Mesendoderm (in vitro differentiated cells): ENCODE data around the gene PAX5.
"Not testable (repeated sequence)": the region's sequence is repeated elsewhere in the genome, so short reads cannot be mapped to it uniquely, and the experiment has no call there.

Experiments
- DNase-seq: peaks from one replicate; pipeline ENCODE4 v3.0.0; 2013
- H2AK5ac ChIP-seq: 2 replicates; pipeline ENCODE4 v1.6.1; 2013; ENCODE audit warnings: low read length, inconsistent platforms
- H2BK120ac ChIP-seq: 2 replicates; pipeline ENCODE4 v1.6.1; 2013; ENCODE audit warnings: low read depth, mild to moderate bottlenecking, low read length, moderate library complexity, mixed read lengths
- H2BK15ac ChIP-seq: replicated peaks from 2 replicates; pipeline ENCODE4 v1.6.1; 2013; ENCODE audit warnings: low read depth, mild to moderate bottlenecking, moderate library complexity
- H2BK5ac ChIP-seq: 2 replicates; pipeline ENCODE4 v1.6.1; 2013; ENCODE audit warnings: low read length, inconsistent platforms
- H3K18ac ChIP-seq: 2 replicates; pipeline ENCODE4 v1.6.1; 2013; ENCODE audit warnings: mild to moderate bottlenecking, low read length, mixed read lengths
- H3K23ac ChIP-seq: one replicate; pipeline ENCODE4 v1.6.1; 2013; ENCODE audit warnings: low read length
- H3K27ac ChIP-seq: 2 replicates; pipeline ENCODE4 v1.5.1; 2013; ENCODE audit warnings: low read depth, mild to moderate bottlenecking, inconsistent platforms, low read length, moderate library complexity
- H3K27me3 ChIP-seq: 2 replicates; pipeline ENCODE4 v1.6.1; 2013; ENCODE audit warnings: low read length, control low read depth, mild to moderate bottlenecking, inconsistent platforms; ENCODE audit not compliant: insufficient read depth, poor library complexity
- H3K36me3 ChIP-seq: 2 replicates; pipeline ENCODE4 v1.6.1; 2013; ENCODE audit warnings: low read length, inconsistent platforms; ENCODE audit not compliant: control insufficient read depth, insufficient read depth
- H3K4ac ChIP-seq: one replicate; pipeline ENCODE4 v1.6.1; 2013; ENCODE audit warnings: low read depth, mild to moderate bottlenecking, low read length, moderate library complexity
- H3K4me1 ChIP-seq: 2 replicates; pipeline ENCODE4 v1.6.1; 2013; ENCODE audit warnings: low read depth, low read length, inconsistent platforms; ENCODE audit not compliant: control insufficient read depth
- H3K4me2 ChIP-seq: 2 replicates; pipeline ENCODE4 v1.6.1; 2013; ENCODE audit warnings: low read length
- H3K4me3 ChIP-seq: 2 replicates; pipeline ENCODE4 v1.5.1; 2013; ENCODE audit warnings: mild to moderate bottlenecking, low read length
- H3K56ac ChIP-seq: one replicate; pipeline ENCODE4 v1.6.1; 2013; ENCODE audit warnings: low read length
- H3K79me1 ChIP-seq: 2 replicates; pipeline ENCODE4 v1.6.1; 2013; ENCODE audit warnings: low read length, inconsistent platforms
- H3K79me2 ChIP-seq: 2 replicates; pipeline ENCODE4 v1.6.1; 2013; ENCODE audit warnings: mild to moderate bottlenecking, low read length; ENCODE audit not compliant: control insufficient read depth, insufficient read depth
- H3K9ac ChIP-seq: 2 replicates; pipeline ENCODE4 v1.6.1; 2013; ENCODE audit warnings: low read length, inconsistent platforms
- H4K5ac ChIP-seq: one replicate; pipeline ENCODE4 v1.6.1; 2013; ENCODE audit warnings: low read length
- H4K8ac ChIP-seq: one replicate; pipeline ENCODE4 v1.6.1; 2013; ENCODE audit warnings: low read depth, mild to moderate bottlenecking, control low read depth, low read length, moderate library complexity
- WGBS: extraction: QIAGEN DNeasy Blood & Tissue Kit; methylation state at CpG from one replicate; pipeline ENCODE4 v1.1.7; 2013; ENCODE audit warnings: low lambda C conversion rate, missing lambda C conversion rate; ENCODE audit not compliant: insufficient coverage; ENCODE audit errors: extremely low coverage; 5-methylcytosine and 5-hydroxymethylcytosine counted together

PAX5 gene

DNA sequence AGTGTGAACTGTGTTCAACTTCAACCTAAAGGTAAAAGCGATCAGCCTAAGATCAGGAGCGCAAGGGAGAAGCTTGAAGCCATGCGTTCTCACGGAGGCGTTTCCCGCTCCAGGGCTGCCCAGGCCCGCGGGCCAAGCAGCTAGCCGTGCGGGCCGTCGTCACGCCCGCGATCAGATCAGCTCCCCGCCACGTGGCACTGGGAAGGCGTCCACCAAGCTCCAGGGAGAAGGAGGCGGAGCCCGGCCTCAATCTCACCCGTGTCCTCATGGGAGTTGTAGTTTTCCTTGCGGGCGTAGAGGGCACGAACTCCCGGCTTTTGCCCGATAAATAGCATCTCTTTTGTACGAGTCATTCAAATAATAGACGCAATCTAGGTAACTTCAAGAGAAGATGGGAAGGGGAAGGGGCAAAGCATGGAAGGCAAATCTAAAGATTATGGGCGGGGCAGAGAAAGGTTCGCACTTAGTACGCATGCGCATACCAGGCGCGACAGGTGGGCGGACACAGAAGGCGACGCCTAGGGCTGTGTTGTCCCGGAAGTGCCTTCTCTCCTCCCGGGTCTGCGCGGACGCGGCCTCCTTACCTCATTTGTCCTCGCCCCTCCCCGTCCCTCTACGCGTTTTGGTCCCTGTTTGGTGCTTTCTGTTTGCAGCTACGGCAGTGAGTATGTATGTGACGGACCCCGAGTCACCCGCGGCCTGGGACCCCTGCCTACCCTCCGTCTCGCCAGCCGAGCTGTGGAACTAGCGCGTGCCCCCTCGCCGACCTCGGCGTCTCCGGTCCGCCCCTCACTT lies 45.5 kb upstream of the PAX5 start:
- H2BK120ac ChIP-seq: no peak overlapping the region
- H3K27ac ChIP-seq: no peak overlapping the region
- H3K4me1 ChIP-seq: no peaks in the 10 kb centered on the region
- H4K8ac ChIP-seq: no peak overlapping the region
- H2BK15ac ChIP-seq: no peak overlapping the region
- H3K56ac ChIP-seq: peak overlapping the region; percentile 95
- peak overlapping the region; percentile 60 for H3K4ac ChIP-seq
- H3K4me2 ChIP-seq: peak overlapping the region; percentile 58
- H2BK5ac ChIP-seq: no peak overlapping the region
- H3K18ac ChIP-seq: no peak overlapping the region
- H3K4me3 ChIP-seq: peak overlapping the region; percentile 81
- no CpG with 5 or more reads among the region's 63 CpGs for WGBS
- no peak overlapping the region for H4K5ac ChIP-seq
- H3K23ac ChIP-seq: peak overlapping the region; percentile 29
- H3K36me3 ChIP-seq: no peaks in the 10 kb centered on the region
- peak; percentile 96 for DNase-seq
- H3K27me3 ChIP-seq: no peaks in the 10 kb centered on the region
- no peak overlapping the region for H2AK5ac ChIP-seq
- H3K9ac ChIP-seq: peak overlapping the region; percentile 87
- peaks cover 3% of the 10 kb centered on the region for H3K79me2 ChIP-seq
- H3K79me1 ChIP-seq: peaks cover 3% of the 10 kb centered on the region

DNA sequence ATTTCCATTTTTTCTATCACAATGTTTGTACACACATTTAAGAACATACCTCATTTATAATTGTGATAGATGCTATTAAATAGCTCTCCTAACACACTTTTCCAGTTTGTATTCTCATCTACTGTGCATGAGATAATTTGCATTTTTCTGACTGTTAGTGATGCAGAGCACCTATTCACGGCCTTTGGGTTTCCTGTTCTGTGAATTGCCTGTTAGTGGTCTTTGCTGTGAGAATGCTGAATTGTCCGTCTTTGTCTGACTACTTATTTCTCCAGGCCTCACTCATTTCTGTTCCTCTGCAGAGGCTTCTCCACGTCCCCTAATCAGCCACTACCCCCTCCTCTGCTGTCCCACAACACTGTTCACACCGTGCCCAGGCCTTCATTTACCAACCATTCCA lies 40.7 kb upstream of the PAX5 start:
- DNase-seq, H3K4me2 ChIP-seq, H4K5ac ChIP-seq, H2BK120ac ChIP-seq, H2AK5ac ChIP-seq, H2BK15ac ChIP-seq, H3K27ac ChIP-seq, H3K18ac ChIP-seq, H3K9ac ChIP-seq, H3K79me1 ChIP-seq, H3K27me3 ChIP-seq, H2BK5ac ChIP-seq, H3K4me3 ChIP-seq, H3K4ac ChIP-seq, H3K79me2 ChIP-seq, H4K8ac ChIP-seq, H3K23ac ChIP-seq, H3K36me3 ChIP-seq, H3K4me1 ChIP-seq, H3K56ac ChIP-seq: not testable (repeated sequence)
- no CpG with 5 or more reads among the region's 4 CpGs for WGBS

DNA sequence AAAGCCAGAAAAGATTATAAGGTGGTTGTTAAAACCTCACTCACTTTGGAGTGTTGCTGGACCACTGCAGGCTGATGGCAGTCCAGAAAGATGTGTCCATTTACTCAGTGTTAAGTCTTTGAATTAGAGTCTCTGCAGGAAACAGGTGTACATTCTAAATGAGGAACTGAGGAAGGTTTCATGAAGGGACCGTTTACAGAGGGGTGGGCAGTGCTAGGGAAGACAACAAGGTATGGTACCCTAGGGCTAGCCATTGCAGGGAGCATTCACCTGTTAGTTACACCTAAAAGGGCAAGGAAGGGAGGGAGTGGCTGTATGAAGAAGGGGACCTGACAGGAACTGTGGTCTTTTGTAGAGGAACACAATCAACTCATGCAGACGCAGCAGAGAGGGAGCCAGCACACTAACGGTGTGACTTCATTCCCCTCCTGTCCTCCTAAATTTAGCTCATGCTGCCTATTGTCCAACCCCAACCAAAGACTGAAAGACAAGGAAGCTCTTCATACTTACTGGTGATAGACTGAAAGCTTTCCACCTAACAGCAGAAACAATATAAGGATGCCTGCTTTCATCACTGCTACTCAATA lies 32.2 kb upstream of the PAX5 start:
- no peak overlapping the region for H2BK120ac ChIP-seq
- no peak overlapping the region for H4K8ac ChIP-seq
- no peak overlapping the region for H2BK15ac ChIP-seq
- no peak overlapping the region for H3K18ac ChIP-seq
- no peak overlapping the region for H2AK5ac ChIP-seq
- H3K79me2 ChIP-seq: no peaks in the 10 kb centered on the region
- no peaks in the 10 kb centered on the region for H3K79me1 ChIP-seq
- H3K4me3 ChIP-seq: no peak overlapping the region
- H4K5ac ChIP-seq: no peak overlapping the region
- H3K27ac ChIP-seq: no peak overlapping the region
- H3K4ac ChIP-seq: no peak overlapping the region
- no peak for DNase-seq
- no peaks in the 10 kb centered on the region for H3K27me3 ChIP-seq
- H2BK5ac ChIP-seq: no peak overlapping the region
- no peak overlapping the region for H3K23ac ChIP-seq
- no peaks in the 10 kb centered on the region for H3K4me1 ChIP-seq
- no peak overlapping the region for H3K56ac ChIP-seq
- no peak overlapping the region for H3K4me2 ChIP-seq
- H3K36me3 ChIP-seq: no peaks in the 10 kb centered on the region
- H3K9ac ChIP-seq: no peak overlapping the region
- no CpG with 5 or more reads among the region's 3 CpGs for WGBS

GRCh38 chr9:37062336-37062735 lies 28.3 kb upstream of the PAX5 start:
- Histone ChIP-seq H3K23ac (no peak overlapping the region), H2AK5ac (no peak overlapping the region), H2BK120ac (no peak overlapping the region), H3K9ac (no peak overlapping the region), H2BK5ac (no peak overlapping the region), H3K18ac (no peak overlapping the region), H2BK15ac (no peak overlapping the region), H3K27me3 (no peaks in the 10 kb centered on the region), H3K4me1 (no peaks in the 10 kb centered on the region), H3K79me2 (no peaks in the 10 kb centered on the region), H3K36me3 (no peaks in the 10 kb centered on the region), H3K4me2 (no peak overlapping the region), H3K56ac (no peak overlapping the region), H4K8ac (no peak overlapping the region), H3K27ac (no peak overlapping the region), H3K4me3 (no peak overlapping the region), H3K4ac (no peak overlapping the region), H3K79me1 (no peaks in the 10 kb centered on the region), H4K5ac (no peak overlapping the region)
- no CpG with 5 or more reads among the region's 4 CpGs for WGBS
- DNase-seq: no peak

DNA sequence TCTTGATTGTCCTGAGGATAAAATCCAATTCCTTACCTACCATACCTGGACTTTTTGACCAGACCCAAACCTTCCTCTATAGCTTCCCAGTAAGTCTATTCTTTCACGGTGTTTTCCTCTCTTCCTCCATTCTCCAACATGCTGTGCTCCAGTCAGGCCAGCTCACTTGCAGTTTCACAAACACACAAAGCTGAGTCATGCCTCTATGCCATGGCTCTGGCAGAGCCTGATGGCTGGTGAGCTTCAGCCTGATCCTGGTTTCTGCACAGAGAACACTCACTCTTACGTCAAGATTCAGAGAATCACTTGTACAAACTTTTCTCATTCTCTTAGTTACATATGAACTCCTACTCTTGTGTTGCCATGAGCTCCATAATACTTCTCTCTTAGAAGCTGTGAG lies 27.7 kb upstream of the PAX5 start:
- no peak overlapping the region for H3K56ac ChIP-seq
- H3K4me1 ChIP-seq: no peaks in the 10 kb centered on the region
- H3K27me3 ChIP-seq: no peaks in the 10 kb centered on the region
- no CpG with 5 or more reads among the region's 2 CpGs for WGBS
- H3K9ac ChIP-seq: no peak overlapping the region
- no peak overlapping the region for H2AK5ac ChIP-seq
- H3K27ac ChIP-seq: no peak overlapping the region
- no peak overlapping the region for H3K4me2 ChIP-seq
- no peaks in the 10 kb centered on the region for H3K36me3 ChIP-seq
- H3K18ac ChIP-seq: no peak overlapping the region
- H3K79me1 ChIP-seq: no peaks in the 10 kb centered on the region
- H3K4me3 ChIP-seq: no peak overlapping the region
- no peak overlapping the region for H3K23ac ChIP-seq
- H2BK5ac ChIP-seq: no peak overlapping the region
- no peak overlapping the region for H4K8ac ChIP-seq
- no peak overlapping the region for H2BK120ac ChIP-seq
- H4K5ac ChIP-seq: no peak overlapping the region
- no peaks in the 10 kb centered on the region for H3K79me2 ChIP-seq
- no peak for DNase-seq
- no peak overlapping the region for H2BK15ac ChIP-seq
- no peak overlapping the region for H3K4ac ChIP-seq
